Measurements from ENCODE around the gene AP5B1. TPM values are rescaled to one million over a fixed set of nuclear protein-coding genes. Genes with fewer than 3 reads are reported as not detected.

The AP5B1 gene
- total RNA-seq, 4 donors from 2014 or later, result 12.7 to 27.5 (median 18.8) TPM

DNA sequence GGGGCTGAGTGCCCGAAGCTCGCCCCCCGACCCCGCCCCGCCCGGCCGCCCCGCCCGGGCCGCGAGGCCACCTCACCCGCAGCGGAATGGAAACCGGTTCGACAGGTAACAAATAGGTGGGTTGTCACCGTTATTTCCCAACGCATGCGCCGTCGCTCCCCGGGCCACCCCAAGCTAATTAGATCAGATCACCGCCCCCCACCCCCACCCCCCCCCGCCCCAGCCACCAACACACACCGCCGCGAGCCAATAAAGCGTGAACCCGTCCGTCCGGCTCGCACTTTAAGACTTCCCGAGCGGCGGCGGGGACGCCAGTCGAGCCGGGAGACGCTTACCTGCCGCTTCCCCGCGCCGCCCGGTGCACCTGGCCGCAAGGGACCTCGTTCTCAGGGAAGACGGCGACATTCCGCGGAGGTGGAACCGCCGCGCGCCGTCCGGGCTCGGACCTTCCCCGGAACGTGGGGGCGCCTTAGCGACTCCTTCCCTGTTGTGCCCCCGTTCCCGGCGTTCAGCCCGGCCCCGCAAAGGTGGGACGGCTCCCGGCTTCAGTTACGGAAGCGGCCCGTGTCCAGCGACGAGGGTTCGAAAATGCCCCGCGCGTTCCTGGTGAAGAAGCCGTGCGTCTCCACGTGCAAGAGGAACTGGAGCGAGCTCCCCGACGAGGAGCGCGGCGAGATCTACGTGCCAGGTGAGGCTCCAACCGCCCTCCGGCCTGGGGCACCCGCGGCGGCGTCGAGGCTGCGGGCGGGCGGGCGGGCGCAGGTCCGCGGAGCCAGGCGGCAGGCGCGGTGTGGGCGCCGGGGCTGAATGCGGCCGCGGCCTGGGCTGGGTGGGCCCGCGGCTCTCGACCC lies 6.2 kb upstream of the AP5B1 start, which contains the start of gene OVOL1:
TSS of gene OVOL1 (plus strand) at position 278 of the 851 bp plus-strand sequence. CDS start at position 589, 311 bp downstream.
- WGBS, 2 donors, result 1 to 3% methylated on average over 20 to 51 of the region's 112 CpGs
- no peak for TF ChIP-seq EP300 (IDR thresholded peaks at IDR 0.05)
- TF ChIP-seq POLR2A (IDR thresholded peaks at IDR 0.05), result no peak
- TF ChIP-seq, protein P1, sequence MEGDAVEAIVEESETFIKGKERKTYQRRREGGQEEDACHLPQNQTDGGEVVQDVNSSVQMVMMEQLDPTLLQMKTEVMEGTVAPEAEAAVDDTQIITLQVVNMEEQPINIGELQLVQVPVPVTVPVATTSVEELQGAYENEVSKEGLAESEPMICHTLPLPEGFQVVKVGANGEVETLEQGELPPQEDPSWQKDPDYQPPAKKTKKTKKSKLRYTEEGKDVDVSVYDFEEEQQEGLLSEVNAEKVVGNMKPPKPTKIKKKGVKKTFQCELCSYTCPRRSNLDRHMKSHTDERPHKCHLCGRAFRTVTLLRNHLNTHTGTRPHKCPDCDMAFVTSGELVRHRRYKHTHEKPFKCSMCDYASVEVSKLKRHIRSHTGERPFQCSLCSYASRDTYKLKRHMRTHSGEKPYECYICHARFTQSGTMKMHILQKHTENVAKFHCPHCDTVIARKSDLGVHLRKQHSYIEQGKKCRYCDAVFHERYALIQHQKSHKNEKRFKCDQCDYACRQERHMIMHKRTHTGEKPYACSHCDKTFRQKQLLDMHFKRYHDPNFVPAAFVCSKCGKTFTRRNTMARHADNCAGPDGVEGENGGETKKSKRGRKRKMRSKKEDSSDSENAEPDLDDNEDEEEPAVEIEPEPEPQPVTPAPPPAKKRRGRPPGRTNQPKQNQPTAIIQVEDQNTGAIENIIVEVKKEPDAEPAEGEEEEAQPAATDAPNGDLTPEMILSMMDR (IDR thresholded peaks at IDR 0.05), result no peak
- no peak for DNase-seq (ENCODE audit: low spot score in 2 of 2)
- H3K4me3 ChIP-seq, result peak within 1 kb of the TSS in 2 of 4 donors; percentile 34 to 39
- peaks cover 0 to 27% (median 16%) of the 10 kb centered on the region in 4 donors for H3K4me1 ChIP-seq
- H3K36me3 ChIP-seq, result no peaks in the 10 kb centered on the region
- peak within 1 kb of the TSS in 1 of 4 donors; percentile 74 for H3K27ac ChIP-seq
- H3K9me3 ChIP-seq, result no peaks in the 10 kb centered on the region
- peaks cover 3 to 56% of the 10 kb centered on the region in 2 donors for H3K27me3 ChIP-seq

DNA sequence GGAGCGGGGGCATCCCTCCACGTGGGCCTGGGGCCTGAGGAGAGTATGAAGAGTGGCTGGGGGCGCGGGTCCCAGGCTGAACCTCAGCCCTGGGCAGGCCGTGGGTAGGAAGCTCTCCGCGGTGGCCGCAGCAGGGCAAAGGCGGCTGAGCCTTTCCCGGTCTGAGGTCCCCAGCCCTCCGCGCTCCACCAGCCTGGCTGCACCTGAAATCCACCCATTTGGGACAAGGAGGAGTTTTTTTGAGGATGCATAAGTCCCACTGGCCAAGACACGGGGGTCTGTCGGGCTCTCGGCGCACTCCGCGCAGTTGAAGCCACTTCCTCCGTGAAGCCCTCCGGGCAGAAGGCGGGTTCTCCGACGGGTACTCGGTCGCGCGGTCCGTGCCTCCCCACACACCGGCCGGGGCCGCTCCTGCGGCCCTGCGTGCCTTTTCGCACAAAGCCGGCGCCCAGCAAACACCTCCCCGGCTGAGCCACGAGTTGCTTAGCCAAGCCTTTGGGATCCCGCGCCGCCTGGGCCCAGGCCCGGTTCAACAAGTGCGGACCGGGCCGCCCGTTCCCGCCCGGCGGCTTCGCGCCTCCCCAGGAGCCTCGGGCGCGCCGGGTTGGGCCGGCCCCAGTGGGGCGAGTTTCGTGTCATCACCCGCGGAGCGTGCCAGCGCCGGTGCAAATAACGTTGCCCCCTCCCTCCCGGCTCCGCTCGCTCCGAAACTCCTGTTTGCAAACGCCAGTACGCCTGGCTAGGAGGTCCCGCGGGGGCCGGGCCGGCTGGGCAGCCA lies 5.4 kb upstream of the AP5B1 start:
- no peak for TF ChIP-seq POLR2A (IDR thresholded peaks at IDR 0.05)
- TF ChIP-seq EP300 (IDR thresholded peaks at IDR 0.05), result no peak
- TF ChIP-seq, protein P1 (IDR thresholded peaks at IDR 0.05), result no peak
- Histone ChIP-seq H3K36me3 (no peaks in the 10 kb centered on the region), H3K4me1 (peaks cover 0 to 34% (median 20%) of the 10 kb centered on the region in 4 donors), H3K4me3 (peak overlapping the region in 2 of 4 donors; percentile 34 to 39), H3K27me3 (peaks cover 3 to 56% of the 10 kb centered on the region in 2 donors), H3K9me3 (no peaks in the 10 kb centered on the region), H3K27ac (no peak overlapping the region)
- 5 to 21% methylated on average over 35 to 44 of the region's 74 CpGs for WGBS, 2 donors
- DNase-seq (ENCODE audit: low spot score in 2 of 2), result no peak

DNA sequence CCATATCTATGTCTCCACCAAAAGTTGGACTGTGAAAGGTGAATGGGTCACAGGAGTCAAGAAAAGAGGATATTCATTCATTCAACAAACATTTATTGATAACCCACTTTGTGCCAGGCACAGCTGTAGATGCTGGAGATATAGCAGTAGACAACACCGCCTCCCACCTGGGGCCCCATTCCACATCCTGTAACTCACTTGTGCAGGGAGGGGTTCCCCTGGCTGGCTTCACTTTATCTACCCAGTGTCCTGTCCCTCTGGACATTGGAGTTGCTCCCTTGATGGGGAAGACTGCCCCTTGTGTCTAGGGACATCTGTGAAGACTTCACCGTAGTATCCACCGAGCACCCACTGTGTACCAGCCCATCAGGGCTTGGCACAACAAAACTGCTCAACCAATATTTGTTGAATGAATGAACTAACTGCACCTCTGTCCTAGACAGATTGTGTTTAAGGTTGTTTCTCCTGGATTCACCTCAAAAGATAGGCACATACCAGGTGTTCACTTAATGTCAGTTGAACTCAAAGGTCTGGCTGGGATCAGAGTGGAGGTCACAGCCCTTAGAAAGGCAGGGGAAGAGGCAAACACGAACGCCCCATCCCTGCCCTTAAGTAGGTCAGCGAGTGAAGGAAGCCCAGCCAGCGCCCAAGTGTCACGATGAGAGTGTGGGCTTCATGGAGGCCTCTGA lies 4.7 kb upstream of the AP5B1 start:
- Histone ChIP-seq H3K4me1 (peaks cover 0 to 35% (median 20%) of the 10 kb centered on the region in 4 donors), H3K9me3 (no peaks in the 10 kb centered on the region), H3K27me3 (peaks cover 3 to 56% of the 10 kb centered on the region in 2 donors), H3K4me3 (no peak overlapping the region), H3K36me3 (no peaks in the 10 kb centered on the region), H3K27ac (no peak overlapping the region)
- DNase-seq (ENCODE audit: low spot score in 2 of 2), result no peak
- TF ChIP-seq POLR2A (IDR thresholded peaks at IDR 0.05) (no peak), EP300 (IDR thresholded peaks at IDR 0.05) (no peak)
- TF ChIP-seq, protein P1 (IDR thresholded peaks at IDR 0.05), result no peak
- WGBS, 2 donors, result 72 to 90% methylated on average over 7 to 8 of the region's 8 CpGs

DNA sequence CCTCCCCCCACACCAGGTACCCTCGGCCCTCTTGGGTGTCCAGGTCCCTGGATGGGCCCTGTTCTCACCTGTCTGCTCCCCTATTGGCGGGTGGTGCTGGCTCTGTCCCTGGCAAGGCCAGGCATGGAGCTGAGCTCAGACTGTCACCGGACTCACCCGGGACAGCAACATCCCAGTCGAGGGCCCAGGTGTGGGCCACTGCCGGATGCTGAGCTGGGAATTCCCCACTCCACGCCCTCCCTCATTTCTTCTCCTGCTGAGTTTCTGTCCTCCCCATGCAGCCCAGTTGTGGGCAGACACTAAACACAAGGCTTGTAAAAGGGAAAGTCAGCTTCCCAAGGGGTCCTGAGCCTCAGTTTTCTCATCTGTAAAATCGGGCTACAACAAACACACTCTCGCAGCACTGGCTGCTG lies 2.0 kb upstream of the AP5B1 start:
- TF ChIP-seq POLR2A (IDR thresholded peaks at IDR 0.05) (no peak), EP300 (IDR thresholded peaks at IDR 0.05) (no peak)
- TF ChIP-seq, protein P1 (IDR thresholded peaks at IDR 0.05), result no peak
- H3K27ac ChIP-seq, result no peak overlapping the region
- H3K4me1 ChIP-seq, result peaks cover 0 to 47% (median 24%) of the 10 kb centered on the region in 4 donors
- peaks cover 3 to 31% of the 10 kb centered on the region in 2 donors for H3K27me3 ChIP-seq
- no peaks in the 10 kb centered on the region for H3K9me3 ChIP-seq
- no peak overlapping the region for H3K4me3 ChIP-seq
- WGBS, 2 donors, result 89 to 96% methylated on average over 7 to 8 of the region's 9 CpGs
- H3K36me3 ChIP-seq, result peaks cover 0 to 17% (median 0%) of the 10 kb centered on the region in 3 donors
- no peak for DNase-seq (ENCODE audit: low spot score in 2 of 2)
